Activated T-cell treated with anti-CD3 and anti-CD28 coated beads, Interleukin-2, amount 50 U/mL, for 4 hours (primary cell): Measurements from ENCODE around the gene FCER2. TPM values are rescaled to one million over a fixed set of nuclear protein-coding genes. Genes with fewer than 3 reads are reported as not detected.

Experiments used
- ATAC-seq, 2 donors: fragments of 200-7000 bp; cut with Tn5 transposase; one replicate each; pipeline ENCODE4 v1.10.0; 2021
- DNase-seq: peaks from one replicate; pipeline ENCODE4 v3.0.0-alpha.2; 2020
- H3K27me3 Mint-ChIP-seq: one replicate; pipeline ENCODE4 v1.8.0; 2021; ENCODE audit warnings: low read depth, mixed read lengths
- H3K36me3 Mint-ChIP-seq: one replicate; pipeline ENCODE4 v1.8.0; 2022; ENCODE audit warnings: mixed read lengths; ENCODE audit not compliant: insufficient read depth
- H3K4me1 Mint-ChIP-seq: one replicate; pipeline ENCODE4 v1.8.0; 2021; ENCODE audit warnings: low read depth, mixed read lengths
- H3K4me3 Mint-ChIP-seq: one replicate; pipeline ENCODE4 v1.8.0; 2021; ENCODE audit warnings: mild to moderate bottlenecking, moderate library complexity, mixed read lengths
- H3K9me3 Mint-ChIP-seq: one replicate; pipeline ENCODE4 v1.8.0; 2021; ENCODE audit warnings: mixed read lengths
- total RNA-seq, 3 donors: library from RNA; stranded (reverse); gene quantifications; one replicate each; pipeline ENCODE4 v1.2.1, GENCODE V29; 2021

FCER2 gene
- total RNA-seq, 3 donors from 2014 or later, result 6.9 to 52.7 (median 20.5) TPM

DNA sequence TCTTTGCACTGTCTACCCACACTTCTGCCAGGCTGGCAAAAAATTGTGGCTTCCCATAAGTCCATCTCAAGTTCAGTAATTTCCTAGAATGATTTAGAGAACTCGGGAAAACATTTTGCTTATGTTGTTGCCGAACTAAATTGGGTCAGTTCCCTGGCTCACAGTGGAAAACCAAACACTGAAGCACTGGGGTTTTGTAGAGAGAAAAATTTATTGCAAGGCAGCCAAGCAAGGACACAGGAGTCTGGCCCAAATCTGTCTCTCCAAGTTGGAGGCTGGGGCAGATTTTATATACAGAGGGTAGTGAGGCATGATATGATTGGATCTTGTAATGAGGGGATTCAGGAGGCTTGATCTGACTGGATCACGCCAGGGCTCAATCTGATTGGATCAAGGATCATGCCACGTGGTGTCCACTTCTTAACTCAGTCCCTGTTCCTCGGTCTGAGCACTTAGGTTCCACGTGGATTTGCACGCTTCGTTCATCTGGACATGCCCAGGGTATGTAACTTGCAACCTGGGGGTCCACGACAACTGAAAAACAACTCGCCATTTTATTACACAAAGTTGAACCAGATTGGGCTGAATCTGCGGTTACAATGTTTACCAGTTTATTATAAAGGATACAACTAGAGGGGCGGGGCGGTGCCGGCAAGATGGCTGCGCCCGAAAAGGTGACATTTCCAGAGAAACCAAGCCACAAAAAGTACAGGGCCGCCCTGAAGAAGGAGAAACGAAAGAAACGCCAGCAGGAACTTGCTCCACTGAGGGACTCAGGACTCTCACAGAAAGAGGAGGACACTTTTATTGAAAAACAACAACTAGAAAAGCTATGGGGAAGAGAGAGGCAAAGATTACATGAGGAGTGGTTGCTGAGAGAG lies 38.1 kb upstream of the FCER2 start:
- DNase-seq (no peak), ATAC-seq (no peak)
- Mint-ChIP-seq H3K4me1 (peaks cover 14% of the 10 kb centered on the region), H3K36me3 (no peaks in the 10 kb centered on the region), H3K4me3 (no peak overlapping the region), H3K27me3 (peaks cover 7% of the 10 kb centered on the region), H3K9me3 (no peaks in the 10 kb centered on the region)

DNA sequence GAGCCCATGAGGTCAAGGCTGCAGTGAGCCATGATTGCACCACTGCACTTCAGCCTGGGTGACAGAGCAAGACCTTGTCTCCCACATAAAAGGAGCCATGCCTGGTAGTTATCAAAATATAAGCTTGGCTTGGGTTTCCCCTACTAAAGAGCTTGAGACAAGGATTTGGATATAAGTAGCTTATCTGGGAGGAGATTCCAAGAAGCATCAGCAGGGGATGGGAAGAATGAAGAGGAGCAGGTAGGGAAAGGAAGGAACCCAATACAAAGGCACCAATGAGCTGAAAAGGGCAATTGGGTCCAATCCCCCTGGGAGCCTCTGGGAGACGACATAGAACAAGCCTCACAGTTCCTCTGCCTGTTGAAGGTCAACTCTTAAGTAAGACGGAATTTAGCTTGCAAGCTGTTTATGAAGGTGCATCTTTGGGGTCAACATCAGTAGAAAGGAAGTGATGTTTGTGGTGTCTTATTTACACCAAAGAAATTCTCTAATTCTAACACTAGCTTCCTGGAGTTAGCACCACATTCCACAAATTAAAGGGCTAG lies 37.4 kb upstream of the FCER2 start:
- H3K4me3 Mint-ChIP-seq, result no peak overlapping the region
- H3K36me3 Mint-ChIP-seq, result no peaks in the 10 kb centered on the region
- DNase-seq (no peak), ATAC-seq (no peak)
- peaks cover 10% of the 10 kb centered on the region for H3K4me1 Mint-ChIP-seq
- no peaks in the 10 kb centered on the region for H3K9me3 Mint-ChIP-seq
- H3K27me3 Mint-ChIP-seq, result peaks cover 10% of the 10 kb centered on the region

DNA sequence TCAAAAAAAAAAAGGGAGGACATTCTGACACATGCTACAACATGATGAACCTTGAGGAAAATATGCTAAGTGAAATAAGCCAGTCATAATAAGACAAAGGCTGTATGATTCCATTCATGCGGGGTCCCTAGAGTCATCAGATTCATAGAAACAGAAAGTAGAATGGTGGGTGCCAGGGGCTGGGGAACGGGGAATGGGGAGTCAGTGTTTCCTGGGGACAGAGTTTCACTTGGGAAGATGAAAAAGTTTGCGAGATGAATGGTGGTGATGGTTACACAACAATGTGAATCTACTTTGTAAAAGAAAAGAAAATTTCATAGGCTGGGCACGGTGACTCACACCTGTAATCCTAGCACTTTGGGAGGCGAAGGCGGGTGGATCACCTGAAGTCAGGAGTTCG lies 36.1 kb upstream of the FCER2 start:
- DNase-seq (no peak), ATAC-seq (peak; percentile 86 to 91)
- Mint-ChIP-seq H3K4me1 (peaks cover 8% of the 10 kb centered on the region), H3K9me3 (no peaks in the 10 kb centered on the region), H3K4me3 (no peak overlapping the region), H3K36me3 (no peaks in the 10 kb centered on the region), H3K27me3 (peaks cover 8% of the 10 kb centered on the region)

DNA sequence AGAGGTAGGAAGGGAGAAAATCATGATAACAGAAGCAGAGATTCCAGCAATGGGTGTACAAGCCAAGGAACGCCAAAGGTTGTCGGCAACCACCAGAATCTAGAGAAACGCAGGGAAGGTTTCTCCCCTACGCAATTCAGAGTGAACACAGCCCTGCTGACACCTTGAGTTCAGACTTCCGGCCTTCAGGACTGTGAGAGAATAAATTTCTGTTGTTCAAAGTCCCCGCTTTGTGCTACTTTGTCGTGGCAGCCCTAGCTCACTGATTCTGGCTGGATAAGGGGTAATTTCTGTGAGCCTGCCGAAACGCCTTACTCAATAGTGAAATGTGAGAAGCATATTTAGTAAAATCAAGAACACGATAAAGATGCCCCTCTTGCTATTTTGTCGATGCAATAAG lies 35.3 kb upstream of the FCER2 start:
- H3K36me3 Mint-ChIP-seq, result no peaks in the 10 kb centered on the region
- no peak overlapping the region for H3K4me3 Mint-ChIP-seq
- no peak for DNase-seq
- no peak for ATAC-seq
- no peaks in the 10 kb centered on the region for H3K9me3 Mint-ChIP-seq
- H3K4me1 Mint-ChIP-seq, result peaks cover 8% of the 10 kb centered on the region
- peaks cover 10% of the 10 kb centered on the region for H3K27me3 Mint-ChIP-seq

DNA sequence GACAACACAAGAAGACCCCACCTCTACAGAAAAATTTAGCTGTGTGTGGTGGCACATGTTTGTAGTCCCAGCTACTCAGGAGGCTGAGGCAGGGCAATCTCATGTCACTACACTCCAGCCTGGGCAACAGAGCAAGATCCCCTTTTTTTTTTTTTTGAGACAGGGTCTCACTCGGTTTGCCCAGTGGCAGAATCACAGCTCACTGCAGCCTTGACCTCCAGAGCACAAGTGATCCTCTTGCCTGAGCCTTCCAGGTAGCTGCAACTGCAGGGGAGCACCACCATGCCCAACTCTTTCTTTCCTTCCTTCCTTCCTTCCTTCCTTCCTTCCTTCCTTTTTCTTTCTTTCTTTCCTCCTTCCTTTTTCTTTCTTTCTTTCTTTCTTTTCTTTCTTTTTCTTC lies 34.2 kb upstream of the FCER2 start:
- peaks cover 18% of the 10 kb centered on the region for H3K27me3 Mint-ChIP-seq
- DNase-seq, result no peak
- no peak for ATAC-seq
- H3K4me1 Mint-ChIP-seq, result peaks cover 8% of the 10 kb centered on the region
- no peaks in the 10 kb centered on the region for H3K9me3 Mint-ChIP-seq
- no peak overlapping the region for H3K4me3 Mint-ChIP-seq
- H3K36me3 Mint-ChIP-seq, result no peaks in the 10 kb centered on the region

DNA sequence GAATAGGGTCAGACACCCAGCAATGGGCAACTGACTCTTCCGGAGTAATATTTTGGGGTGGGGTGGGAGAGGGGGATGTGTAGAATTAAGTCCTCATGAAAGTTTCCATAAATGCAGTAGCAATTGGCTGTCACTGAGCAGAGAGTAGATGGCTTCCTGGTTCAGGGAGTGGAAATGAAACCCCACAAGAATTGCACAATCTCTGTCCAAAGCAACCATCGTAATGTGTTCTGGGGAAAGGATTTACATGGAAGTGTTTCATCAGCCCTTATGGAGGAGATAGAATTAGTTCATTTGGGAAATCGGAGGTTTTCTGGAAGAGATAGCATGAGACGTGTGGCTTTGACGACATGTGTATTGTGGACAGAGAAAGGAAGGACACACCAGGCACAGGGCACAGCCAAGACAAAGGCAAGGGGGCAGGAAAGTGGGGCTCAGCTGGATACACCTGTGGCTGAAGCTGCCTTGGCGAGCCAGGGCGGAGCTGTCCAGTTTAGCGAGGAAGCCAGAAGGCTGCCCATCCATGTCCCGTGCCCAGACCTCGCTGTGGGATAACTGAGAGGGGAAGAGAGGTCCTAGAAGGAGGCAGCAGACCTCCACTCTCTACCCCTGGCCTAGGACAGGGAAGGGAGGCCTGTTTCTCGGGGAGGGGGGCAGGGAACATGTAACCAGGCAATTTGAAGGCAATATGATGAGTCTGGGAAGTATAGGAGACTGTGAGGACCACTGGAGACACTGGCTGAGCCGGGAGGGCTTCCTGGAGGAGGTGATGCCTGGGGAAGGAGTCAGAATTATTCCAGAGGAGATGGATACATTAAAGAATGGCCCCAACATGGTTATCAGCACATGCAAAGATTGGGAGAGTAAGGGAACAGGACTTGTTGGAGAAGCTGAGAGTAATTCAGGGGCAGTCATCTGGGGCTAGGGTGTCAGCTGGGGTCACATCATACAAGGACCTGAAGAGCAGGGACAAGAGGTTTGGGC lies 32.6 kb upstream of the FCER2 start:
- H3K36me3 Mint-ChIP-seq, result no peaks in the 10 kb centered on the region
- DNase-seq (no peak), ATAC-seq (no peak)
- H3K4me1 Mint-ChIP-seq, result peaks cover 13% of the 10 kb centered on the region
- H3K9me3 Mint-ChIP-seq, result no peaks in the 10 kb centered on the region
- no peak overlapping the region for H3K4me3 Mint-ChIP-seq
- H3K27me3 Mint-ChIP-seq, result peaks cover 28% of the 10 kb centered on the region

DNA sequence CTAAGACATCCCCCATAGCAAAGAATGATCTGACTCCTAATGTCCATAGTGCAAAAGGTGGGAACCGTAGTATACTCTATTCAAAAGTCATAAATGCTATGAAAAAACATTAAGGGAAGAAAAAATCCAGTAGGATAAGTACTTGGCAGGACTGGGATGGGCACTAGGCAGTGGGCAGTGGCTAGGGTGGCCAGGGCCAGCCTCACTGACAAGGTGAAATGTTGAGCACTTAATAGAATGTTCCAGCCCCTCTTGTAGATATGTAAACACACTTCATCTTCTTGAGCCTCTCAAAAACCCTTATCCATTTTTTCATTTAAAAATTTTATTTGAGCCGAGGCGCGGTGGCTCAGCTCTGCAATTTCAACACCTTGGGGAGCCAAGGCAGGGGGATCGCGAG lies 31.4 kb upstream of the FCER2 start:
- Mint-ChIP-seq H3K4me1 (peaks cover 20% of the 10 kb centered on the region), H3K9me3 (no peaks in the 10 kb centered on the region), H3K4me3 (no peak overlapping the region), H3K36me3 (no peaks in the 10 kb centered on the region), H3K27me3 (peaks cover 40% of the 10 kb centered on the region)
- no peak for DNase-seq
- ATAC-seq, result no peak

DNA sequence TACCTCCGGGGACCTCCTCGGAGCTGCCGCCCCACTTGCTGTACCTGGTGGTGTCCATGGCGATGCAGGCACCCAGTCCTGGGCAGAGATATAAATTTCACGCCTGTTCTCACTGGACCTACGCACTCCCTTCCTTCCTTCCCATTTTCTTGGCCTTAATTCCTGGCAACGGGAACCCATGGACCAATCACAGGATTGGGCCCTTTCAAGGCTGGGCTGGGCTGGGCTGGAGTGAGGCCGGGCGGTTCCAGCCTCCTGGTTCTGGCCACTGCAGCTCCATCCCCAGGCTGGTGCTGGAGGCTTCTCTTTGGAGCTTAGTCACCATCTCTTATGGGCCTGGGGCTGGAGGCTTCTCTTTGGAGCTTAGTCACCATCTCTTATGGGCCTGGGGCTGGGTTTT lies 30.1 kb upstream of the FCER2 start, which contains the start of gene CLEC4G:
Gene CLEC4G (minus strand): TSS at position 66 of the 400 bp plus-strand sequence. CDS start 8 bp downstream, at position 58.
- no peak for DNase-seq
- ATAC-seq, result no peak
- Mint-ChIP-seq H3K36me3 (no peaks in the 10 kb centered on the region), H3K4me3 (no peak within 1 kb of the TSS), H3K4me1 (peaks cover 15% of the 10 kb centered on the region), H3K9me3 (peaks cover 4% of the 10 kb centered on the region), H3K27me3 (peaks cover 52% of the 10 kb centered on the region)

DNA sequence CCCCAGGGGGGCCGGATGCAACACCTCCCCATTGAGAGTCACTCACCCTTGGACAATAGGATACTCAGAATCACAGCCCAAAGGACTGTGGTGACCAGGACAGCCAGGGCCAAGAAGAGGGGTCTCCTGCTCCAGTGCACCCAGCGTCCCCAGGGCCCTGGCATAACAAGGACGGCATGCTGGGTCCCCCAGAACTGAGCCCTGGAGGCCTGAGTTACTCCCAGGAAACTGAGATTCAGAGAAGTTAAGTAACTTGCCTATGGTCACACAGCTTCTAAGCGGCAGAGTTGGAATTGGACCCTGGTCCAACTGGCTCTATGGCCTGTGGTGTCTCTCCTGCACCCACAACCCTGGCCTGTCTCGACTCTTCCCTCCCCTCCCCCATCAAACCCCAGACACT lies 29.7 kb upstream of the FCER2 start:
- peaks cover 4% of the 10 kb centered on the region for H3K9me3 Mint-ChIP-seq
- H3K4me3 Mint-ChIP-seq, result no peak overlapping the region
- H3K27me3 Mint-ChIP-seq, result peaks cover 52% of the 10 kb centered on the region
- H3K4me1 Mint-ChIP-seq, result peaks cover 15% of the 10 kb centered on the region
- ATAC-seq (no peak), DNase-seq (no peak)
- no peaks in the 10 kb centered on the region for H3K36me3 Mint-ChIP-seq

DNA sequence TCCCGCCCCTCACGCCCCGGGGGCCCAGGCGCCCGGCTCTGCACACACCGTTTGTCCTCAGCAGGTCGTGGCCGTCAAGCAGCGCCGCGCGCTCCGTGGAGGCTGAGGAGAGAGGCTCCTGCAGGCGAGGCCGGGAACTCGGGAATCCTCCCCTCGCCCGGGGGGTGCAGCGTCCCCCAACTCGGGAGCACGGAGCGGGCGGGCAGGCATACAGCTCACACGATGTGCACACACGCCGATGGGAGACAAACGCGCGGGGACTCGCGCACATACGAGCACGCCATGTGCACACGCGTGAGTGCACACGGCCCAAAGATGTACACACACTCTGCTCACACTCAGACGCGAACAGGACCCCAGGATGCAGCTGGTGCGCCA lies 29.3 kb upstream of the FCER2 start:
- DNase-seq (no peak), ATAC-seq (no peak)
- Mint-ChIP-seq H3K27me3 (peaks cover 52% of the 10 kb centered on the region), H3K9me3 (peaks cover 4% of the 10 kb centered on the region), H3K4me3 (no peak overlapping the region), H3K4me1 (peaks cover 15% of the 10 kb centered on the region), H3K36me3 (no peaks in the 10 kb centered on the region)

DNA sequence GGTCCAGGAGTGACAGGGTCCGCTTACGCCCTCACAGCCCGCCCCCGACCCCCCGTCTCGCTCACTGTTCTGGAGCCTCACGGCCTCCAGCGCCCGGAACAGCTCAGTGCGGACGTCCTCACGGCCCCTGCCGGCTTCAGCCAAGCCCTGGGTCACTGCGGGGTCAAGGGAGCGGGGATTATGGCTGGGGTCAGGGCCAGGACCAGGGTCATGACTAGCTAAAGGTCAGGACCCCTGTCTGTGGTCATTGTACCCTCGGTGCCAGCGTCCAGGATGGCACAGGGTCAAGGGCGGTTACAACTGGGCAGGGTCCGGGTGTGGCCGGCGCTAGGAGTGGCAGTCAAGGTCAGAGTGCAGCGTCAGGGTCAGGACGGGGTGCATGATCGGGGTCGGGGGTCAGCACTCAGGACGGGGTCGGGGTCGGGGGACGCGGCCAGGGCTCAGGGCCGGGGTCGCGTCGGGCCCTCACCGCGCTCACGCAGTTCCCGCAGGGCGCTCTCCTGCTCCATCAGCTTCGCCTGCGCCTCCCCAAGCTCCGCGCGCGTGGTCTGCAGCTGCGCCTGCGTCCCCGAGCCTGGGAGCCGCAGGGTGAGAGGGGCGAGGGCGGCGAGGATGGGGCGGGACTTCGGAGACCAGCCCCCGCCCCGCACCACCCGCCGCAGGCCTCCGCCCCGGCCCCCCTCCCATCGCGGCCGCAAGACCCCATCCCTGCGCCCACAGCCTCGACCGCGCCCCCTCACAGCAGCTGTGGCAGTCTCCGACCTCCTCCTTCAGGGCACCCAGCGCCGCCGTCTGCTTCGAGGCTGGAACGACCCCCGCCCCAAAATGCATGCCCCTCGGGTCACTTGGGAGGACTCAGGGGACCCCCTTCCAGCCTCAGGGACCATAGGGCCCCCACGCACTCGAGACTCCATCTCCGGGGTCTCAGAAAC lies 28.6 kb upstream of the FCER2 start:
- DNase-seq (no peak), ATAC-seq (no peak)
- H3K4me1 Mint-ChIP-seq, result peaks cover 15% of the 10 kb centered on the region
- H3K9me3 Mint-ChIP-seq, result peaks cover 4% of the 10 kb centered on the region
- no peak overlapping the region for H3K4me3 Mint-ChIP-seq
- H3K36me3 Mint-ChIP-seq, result no peaks in the 10 kb centered on the region
- H3K27me3 Mint-ChIP-seq, result peaks cover 51% of the 10 kb centered on the region

DNA sequence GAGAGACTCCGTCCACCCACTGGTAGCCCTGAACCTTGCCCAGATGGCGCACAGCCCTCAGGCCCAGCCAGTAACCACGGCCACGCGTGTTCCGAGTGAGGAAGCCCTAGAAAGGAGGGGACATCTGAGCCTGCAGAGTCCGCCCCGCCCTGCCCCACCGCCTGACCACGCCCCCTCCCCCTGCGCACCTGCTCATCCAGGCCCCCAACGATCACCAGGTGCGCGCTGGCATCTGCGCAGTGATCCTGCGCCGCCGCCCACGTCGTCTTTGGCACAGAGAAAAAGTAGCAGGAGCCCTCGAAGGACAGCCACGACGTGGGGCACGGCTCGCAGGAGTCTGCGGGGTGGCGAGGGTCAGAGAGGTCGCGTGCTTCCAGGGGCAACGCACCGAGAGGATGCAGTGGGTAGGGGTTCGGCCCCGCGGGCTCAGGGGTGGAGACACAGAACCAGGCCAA lies 27.9 kb upstream of the FCER2 start:
- peak in 1 of 2 donors; percentile 41 for ATAC-seq
- peaks cover 48% of the 10 kb centered on the region for H3K27me3 Mint-ChIP-seq

DNA sequence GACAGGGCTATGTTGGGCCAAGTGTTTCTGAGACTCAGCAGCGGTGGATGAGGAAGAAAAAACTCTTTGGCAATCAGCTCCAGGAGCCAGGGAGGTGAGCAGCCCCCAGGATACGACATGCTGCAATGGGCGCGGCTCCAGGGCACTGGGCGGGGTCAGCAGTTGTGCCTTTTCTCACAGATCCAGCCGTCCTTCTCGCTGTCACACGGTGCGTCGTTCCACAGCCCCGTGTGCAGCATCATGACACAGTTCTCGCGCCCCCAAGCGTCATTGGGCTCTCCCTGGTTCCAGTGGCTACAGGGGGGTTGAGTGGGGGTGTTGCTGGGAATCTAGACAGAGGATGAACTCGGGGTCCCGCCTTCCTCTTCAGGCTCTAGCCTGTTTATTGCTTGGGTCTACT lies 27.3 kb upstream of the FCER2 start:
- no peak overlapping the region for H3K4me3 Mint-ChIP-seq
- H3K9me3 Mint-ChIP-seq, result peaks cover 4% of the 10 kb centered on the region
- H3K27me3 Mint-ChIP-seq, result peaks cover 47% of the 10 kb centered on the region
- ATAC-seq, result peak in 1 of 2 donors; percentile 49
- H3K36me3 Mint-ChIP-seq, result no peaks in the 10 kb centered on the region
- peaks cover 13% of the 10 kb centered on the region for H3K4me1 Mint-ChIP-seq
- no peak for DNase-seq

More for the DNA sequence above, 27.9 kb upstream of the FCER2 start:
- no peak for DNase-seq
- peaks cover 15% of the 10 kb centered on the region for H3K4me1 Mint-ChIP-seq
- peak overlapping the region; percentile 37 for H3K4me3 Mint-ChIP-seq
- no peaks in the 10 kb centered on the region for H3K36me3 Mint-ChIP-seq
- peaks cover 4% of the 10 kb centered on the region for H3K9me3 Mint-ChIP-seq
